Neuronal stem cell (in vitro differentiated cells): ENCODE measurements around the gene SH3PXD2B.
"Not testable (repeated sequence)": the region's sequence is repeated elsewhere in the genome, so short reads cannot be mapped to it uniquely, and the experiment has no call there.

Experiments
- DNase-seq: peaks from one replicate; pipeline ENCODE4 v3.0.0-alpha.2; 2013; ENCODE audit warnings: low spot score
- H2AFZ ChIP-seq: one replicate; pipeline ENCODE4 v1.6.1; 2013; ENCODE audit warnings: mild to moderate bottlenecking, low read length, inconsistent platforms
- H2AK5ac ChIP-seq: 2 replicates; pipeline ENCODE4 v1.6.1; 2013; ENCODE audit warnings: low read depth, mild to moderate bottlenecking, inconsistent platforms, low read length, moderate library complexity, mixed read lengths
- H2BK120ac ChIP-seq: 2 replicates; pipeline ENCODE4 v1.6.1; 2013; ENCODE audit warnings: low read depth, mild to moderate bottlenecking, inconsistent platforms, low read length, moderate library complexity, mixed read lengths
- H2BK12ac ChIP-seq: one replicate; pipeline ENCODE4 v1.6.1; 2013; ENCODE audit warnings: low read length, inconsistent platforms
- H2BK15ac ChIP-seq: 2 replicates; pipeline ENCODE4 v1.6.1; 2013; ENCODE audit warnings: mild to moderate bottlenecking, low read length, inconsistent platforms, mixed read lengths
- H2BK5ac ChIP-seq: one replicate; pipeline ENCODE4 v1.6.1; 2013; ENCODE audit warnings: inconsistent platforms, mild to moderate bottlenecking, low read length, moderate library complexity
- H3K14ac ChIP-seq: one replicate; pipeline ENCODE4 v1.6.1; 2013; ENCODE audit warnings: low read length, inconsistent platforms
- H3K18ac ChIP-seq: 2 replicates; pipeline ENCODE4 v1.6.1; 2013; ENCODE audit warnings: low read length, inconsistent platforms
- H3K23ac ChIP-seq: 2 replicates; pipeline ENCODE4 v1.6.1; 2013; ENCODE audit warnings: low read depth, mild to moderate bottlenecking, mixed read lengths, low read length, inconsistent platforms; ENCODE audit not compliant: poor library complexity
- H3K27ac ChIP-seq: replicated peaks from 3 replicates; pipeline ENCODE4 v1.5.1; 2013; ENCODE audit warnings: low read length, inconsistent platforms
- H3K27me3 ChIP-seq, 3 experiments: 2 replicates each; pipeline ENCODE4 v1.6.1; 2013; ENCODE audit warnings: low read length in 3 of 3, mild to moderate bottlenecking in 2 of 3, inconsistent platforms in 1 of 3, low read depth in 1 of 3, mixed read lengths in 1 of 3, moderate library complexity in 1 of 3; ENCODE audit not compliant: control insufficient read depth in 3 of 3, insufficient read depth in 3 of 3
- H3K36me3 ChIP-seq, 2 donors: replicated peaks in 1 of 2; 2 replicates each; pipeline ENCODE4 v1.6.1; 2013; ENCODE audit warnings: low read length in 2 of 2; ENCODE audit not compliant: control insufficient read depth in 2 of 2, insufficient read depth in 2 of 2
- H3K4ac ChIP-seq: 2 replicates; pipeline ENCODE4 v1.6.1; 2013; ENCODE audit warnings: inconsistent platforms, mild to moderate bottlenecking, low read length, moderate library complexity
- H3K4me1 ChIP-seq, 2 donors: 1 replicate in 1 of 2; 2 replicates in 1 of 2; pipeline ENCODE4 v1.6.1; 2013; ENCODE audit warnings: low read length in 2 of 2, low read depth in 1 of 2; ENCODE audit not compliant: control insufficient read depth in 2 of 2, insufficient read depth in 1 of 2
- H3K4me2 ChIP-seq: one replicate; pipeline ENCODE4 v1.6.1; 2013; ENCODE audit warnings: mild to moderate bottlenecking, low read length, inconsistent platforms; ENCODE audit not compliant: insufficient read depth, poor library complexity, severe bottlenecking
- H3K4me3 ChIP-seq, 2 donors: 2 replicates each; pipeline ENCODE4 v1.5.1; 2013; ENCODE audit warnings: low read length in 2 of 2, mild to moderate bottlenecking in 2 of 2, inconsistent platforms in 1 of 2, moderate library complexity in 1 of 2
- H3K79me1 ChIP-seq: one replicate; pipeline ENCODE4 v1.6.1; 2013; ENCODE audit warnings: low read depth, mild to moderate bottlenecking, inconsistent platforms, low read length, moderate library complexity
- H3K9ac ChIP-seq: one replicate; pipeline ENCODE4 v1.6.1; 2013; ENCODE audit warnings: mild to moderate bottlenecking, low read depth, low read length, inconsistent platforms; ENCODE audit not compliant: poor library complexity
- H3K9me3 ChIP-seq, 2 donors: replicated peaks in 1 of 2; 2 replicates each; pipeline versions ENCODE3 to v1.6.1; 2013; ENCODE audit warnings: low read length in 2 of 2, mild to moderate bottlenecking in 2 of 2, inconsistent platforms in 1 of 2, low read depth in 1 of 2, mixed read lengths in 1 of 2, moderate library complexity in 1 of 2; ENCODE audit not compliant: control insufficient read depth in 2 of 2, insufficient read depth in 1 of 2
- H4K8ac ChIP-seq: one replicate; pipeline ENCODE4 v1.6.1; 2013; ENCODE audit warnings: low read depth, mild to moderate bottlenecking, inconsistent platforms, low read length, moderate library complexity
- H4K91ac ChIP-seq: one replicate; pipeline ENCODE4 v1.6.1; 2013; ENCODE audit warnings: low read length, low read depth, mild to moderate bottlenecking, inconsistent platforms; ENCODE audit not compliant: poor library complexity
- WGBS, 2 donors: extraction: QIAGEN DNeasy Blood & Tissue Kit; methylation state at CpG; one replicate each; pipeline ENCODE4 v1.1.7; 2013; ENCODE audit warnings: missing lambda C conversion rate in 2 of 2, mixed read lengths in 1 of 2; ENCODE audit not compliant: insufficient read length in 2 of 2, insufficient replicate concordance in 1 of 2; ENCODE audit errors: extremely low coverage in 2 of 2; 5-methylcytosine and 5-hydroxymethylcytosine counted together

SH3PXD2B gene

GRCh38 chr5:172287140-172287539 is 167.2 kb downstream of the SH3PXD2B start:
- H3K79me1 ChIP-seq, H2BK5ac ChIP-seq, H3K4me1 ChIP-seq, H3K9ac ChIP-seq, H4K8ac ChIP-seq, DNase-seq, H3K9me3 ChIP-seq, H2BK15ac ChIP-seq, H4K91ac ChIP-seq, H2AFZ ChIP-seq, H2BK12ac ChIP-seq, H3K23ac ChIP-seq, H3K27me3 ChIP-seq, H3K36me3 ChIP-seq, H3K4me2 ChIP-seq, H3K14ac ChIP-seq, H3K18ac ChIP-seq, H2BK120ac ChIP-seq, H3K4ac ChIP-seq, H3K27ac ChIP-seq, H2AK5ac ChIP-seq, H3K4me3 ChIP-seq: not testable (repeated sequence)
- no CpG with 5 or more reads among the region's 3 CpGs for WGBS, 2 donors

DNA sequence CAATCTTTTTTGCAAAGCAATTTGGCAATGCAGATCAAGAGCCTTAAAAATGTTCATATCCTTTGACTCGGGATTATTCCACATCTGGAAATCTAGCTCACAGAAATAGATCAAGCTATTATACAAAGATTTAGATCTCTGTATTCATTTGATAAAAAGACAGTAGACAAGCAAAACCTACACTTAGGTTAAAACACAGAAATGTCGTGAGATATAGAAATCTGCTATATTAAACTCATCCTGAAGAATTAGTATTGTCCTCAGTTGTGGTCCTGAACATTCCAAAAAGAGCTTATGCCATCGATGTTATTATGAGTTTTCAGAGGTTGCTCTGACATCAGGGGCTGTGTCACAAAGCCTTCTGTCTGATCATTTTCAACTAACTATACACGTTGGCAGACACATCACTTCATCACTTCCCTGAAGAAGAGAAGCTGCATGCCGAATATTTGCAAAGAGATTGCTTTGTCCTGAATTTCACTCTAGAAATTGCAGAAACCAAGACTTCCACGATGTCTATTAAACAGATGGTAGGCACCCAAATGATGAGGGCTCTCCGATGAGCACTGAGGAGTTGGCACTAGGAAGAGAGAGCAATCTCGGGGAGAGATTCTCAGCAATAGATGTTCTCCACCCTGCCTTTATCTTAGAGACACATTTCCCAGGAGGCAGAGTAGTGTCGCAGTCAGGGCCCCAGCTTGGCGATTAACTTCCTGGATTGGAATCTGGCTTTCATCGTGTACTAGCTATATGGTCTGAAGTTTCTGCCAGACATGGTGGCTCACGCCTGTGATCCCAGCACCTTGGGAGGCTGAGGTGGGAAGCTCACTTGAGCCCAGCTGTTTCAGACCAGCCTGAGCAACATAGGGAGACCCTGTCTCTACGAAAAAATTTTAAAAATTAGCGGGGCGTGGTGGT is 168.8 kb downstream of the SH3PXD2B start:
- DNase-seq: no peak
- Histone ChIP-seq H2BK15ac (no peak overlapping the region), H3K4me3 (no peak overlapping the region), H2AK5ac (no peak overlapping the region), H3K14ac (no peak overlapping the region), H3K27me3 (no peaks in the 10 kb centered on the region), H3K79me1 (no peaks in the 10 kb centered on the region), H3K9ac (no peak overlapping the region), H3K4ac (no peak overlapping the region), H2BK120ac (no peak overlapping the region), H3K4me2 (no peak overlapping the region), H3K36me3 (peaks cover 0 to 15% of the 10 kb centered on the region in 2 donors), H2AFZ (no peak overlapping the region), H3K9me3 (no peaks in the 10 kb centered on the region), H2BK5ac (no peak overlapping the region), H4K8ac (no peak overlapping the region), H2BK12ac (peak overlapping the region; percentile 63), H3K18ac (no peak overlapping the region), H3K27ac (no peak overlapping the region), H3K23ac (no peak overlapping the region), H3K4me1 (peaks cover 2 to 11% of the 10 kb centered on the region in 2 donors), H4K91ac (no peak overlapping the region)
- no CpG with 5 or more reads among the region's 15 CpGs for WGBS, 2 donors

DNA sequence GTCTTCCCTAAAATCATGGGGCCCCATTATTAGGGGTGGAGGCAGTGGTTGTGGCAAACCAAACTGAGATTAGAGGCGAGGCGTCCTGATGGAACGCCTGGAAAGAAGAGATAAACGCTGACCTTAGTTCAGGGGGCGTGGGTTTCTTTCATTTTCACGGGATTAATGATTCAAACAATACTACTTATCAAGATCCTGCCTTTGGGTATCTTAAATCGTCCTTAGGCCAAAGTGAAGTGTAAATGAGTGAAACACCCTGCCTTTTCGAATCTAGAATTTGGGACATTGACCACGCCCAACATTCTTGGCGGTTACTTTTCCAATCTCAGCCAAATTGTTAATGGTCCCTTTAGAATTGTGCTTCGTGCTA is 169.7 kb downstream of the SH3PXD2B start:
- no peak overlapping the region for H3K14ac ChIP-seq
- peak overlapping the region; percentile 79 for H3K27ac ChIP-seq
- peak overlapping the region; percentile 72 for H3K4me2 ChIP-seq
- H3K23ac ChIP-seq: no peak overlapping the region
- H2AK5ac ChIP-seq: peak overlapping the region; percentile 3
- H2BK15ac ChIP-seq: peak overlapping the region; percentile 32
- no peak overlapping the region for H2BK120ac ChIP-seq
- H2BK5ac ChIP-seq: peak overlapping the region; percentile 96
- H3K36me3 ChIP-seq: peaks cover 0 to 24% of the 10 kb centered on the region in 2 donors
- H2AFZ ChIP-seq: peak overlapping the region; percentile 95
- H2BK12ac ChIP-seq: no peak overlapping the region
- no peaks in the 10 kb centered on the region for H3K79me1 ChIP-seq
- H4K8ac ChIP-seq: no peak overlapping the region
- H3K18ac ChIP-seq: peak overlapping the region; percentile 96
- H4K91ac ChIP-seq: peak overlapping the region; percentile 9
- H3K9ac ChIP-seq: no peak overlapping the region
- no peaks in the 10 kb centered on the region for H3K27me3 ChIP-seq
- no peak for DNase-seq
- H3K4ac ChIP-seq: no peak overlapping the region
- H3K9me3 ChIP-seq: peaks cover 0 to 3% of the 10 kb centered on the region in 2 donors
- peaks cover 2 to 11% of the 10 kb centered on the region in 2 donors for H3K4me1 ChIP-seq
- WGBS, 2 donors: no CpG with 5 or more reads among the region's 11 CpGs
- peak overlapping the region; percentile 88 to 94 for H3K4me3 ChIP-seq

GRCh38 chr5:172283862-172284610 is 170.3 kb downstream of the SH3PXD2B start:
- peak overlapping the region; percentile 32 for H2BK15ac ChIP-seq
- peak overlapping the region; percentile 95 for H2AFZ ChIP-seq
- H3K14ac ChIP-seq: peak overlapping the region; percentile 82
- H4K8ac ChIP-seq: no peak overlapping the region
- H2BK12ac ChIP-seq: no peak overlapping the region
- peak overlapping the region; percentile 9 for H4K91ac ChIP-seq
- peak overlapping the region; percentile 84 for H3K9ac ChIP-seq
- H3K9me3 ChIP-seq: peaks cover 0 to 3% of the 10 kb centered on the region in 2 donors
- H3K4me1 ChIP-seq: peaks cover 2 to 11% of the 10 kb centered on the region in 2 donors
- no peaks in the 10 kb centered on the region for H3K79me1 ChIP-seq
- peak overlapping the region; percentile 72 for H3K4me2 ChIP-seq
- H2AK5ac ChIP-seq: peak overlapping the region; percentile 3
- H3K36me3 ChIP-seq: peaks cover 0 to 30% of the 10 kb centered on the region in 2 donors
- no peak overlapping the region for H3K4ac ChIP-seq
- H2BK120ac ChIP-seq: no peak overlapping the region
- H3K23ac ChIP-seq: peak overlapping the region; percentile 97
- H3K18ac ChIP-seq: peak overlapping the region; percentile 99
- H3K27ac ChIP-seq: peak overlapping the region; percentile 96
- no peaks in the 10 kb centered on the region for H3K27me3 ChIP-seq
- peak overlapping the region; percentile 91 to 94 for H3K4me3 ChIP-seq
- DNase-seq: peak; percentile 82
- no CpG with 5 or more reads among the region's 79 CpGs for WGBS, 2 donors
- peak overlapping the region; percentile 96 for H2BK5ac ChIP-seq
